HG03280 (cell line): Measurements from ENCODE around the gene DOCK1.
"Not testable (repeated sequence)": the region's sequence is repeated elsewhere in the genome, so short reads cannot be mapped to it uniquely, and the experiment has no call there.

Experiments used
- ATAC-seq: cut with Tn5 transposase; IDR thresholded peaks from one replicate; pipeline ENCODE4 v1.9.1; 2021; ENCODE audit warnings: mild to moderate bottlenecking, moderate library complexity; ENCODE audit not compliant: unreplicated experiment

Gene DOCK1

DNA sequence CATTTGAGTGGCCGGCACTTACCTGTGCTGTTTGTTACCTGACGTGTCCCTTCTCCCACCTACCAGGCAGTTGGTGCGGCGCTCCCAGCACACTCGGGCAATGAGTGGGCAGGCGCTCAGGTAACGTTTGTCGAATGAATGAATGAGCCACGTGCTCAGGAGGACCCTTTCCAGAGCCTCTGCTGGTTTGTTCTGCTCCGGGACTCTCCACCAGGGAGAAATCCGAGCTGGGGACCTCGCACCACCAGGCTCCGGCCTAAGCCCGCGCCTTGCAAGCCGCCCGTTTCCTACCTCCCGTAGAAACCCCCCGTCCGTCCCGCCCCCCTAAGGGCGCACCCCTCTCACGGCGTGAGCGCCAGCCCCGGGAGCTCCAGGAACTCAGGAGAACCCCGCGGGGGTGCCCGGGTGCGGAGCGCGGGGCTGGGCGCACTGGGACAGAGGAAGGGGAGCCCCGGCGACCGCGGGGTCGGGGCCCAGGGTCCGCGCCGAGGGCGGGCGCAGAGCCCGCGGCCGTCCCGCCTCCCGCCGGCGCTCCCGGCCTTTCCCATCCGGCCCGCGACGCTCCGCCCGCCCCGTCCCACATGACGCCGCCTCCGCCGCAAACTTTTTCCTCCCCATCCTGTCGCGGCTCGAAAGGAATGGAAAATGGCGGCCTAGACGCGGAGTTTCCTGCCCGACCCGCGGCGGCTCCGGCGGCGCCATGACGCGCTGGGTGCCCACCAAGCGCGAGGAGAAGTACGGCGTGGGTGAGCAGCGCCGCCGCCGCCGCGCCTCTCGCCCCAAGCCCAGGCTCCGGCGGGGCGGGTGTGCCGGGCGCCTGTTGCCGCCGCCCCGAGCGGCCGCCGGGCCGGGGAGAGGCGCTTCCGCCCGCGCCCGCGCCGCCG, at the start of gene DOCK1:
Gene DOCK1 (plus strand): TSS at position 611 of the 884 bp plus-strand sequence. CDS start 90 bp downstream, at position 701.
- no peak for ATAC-seq

DNA sequence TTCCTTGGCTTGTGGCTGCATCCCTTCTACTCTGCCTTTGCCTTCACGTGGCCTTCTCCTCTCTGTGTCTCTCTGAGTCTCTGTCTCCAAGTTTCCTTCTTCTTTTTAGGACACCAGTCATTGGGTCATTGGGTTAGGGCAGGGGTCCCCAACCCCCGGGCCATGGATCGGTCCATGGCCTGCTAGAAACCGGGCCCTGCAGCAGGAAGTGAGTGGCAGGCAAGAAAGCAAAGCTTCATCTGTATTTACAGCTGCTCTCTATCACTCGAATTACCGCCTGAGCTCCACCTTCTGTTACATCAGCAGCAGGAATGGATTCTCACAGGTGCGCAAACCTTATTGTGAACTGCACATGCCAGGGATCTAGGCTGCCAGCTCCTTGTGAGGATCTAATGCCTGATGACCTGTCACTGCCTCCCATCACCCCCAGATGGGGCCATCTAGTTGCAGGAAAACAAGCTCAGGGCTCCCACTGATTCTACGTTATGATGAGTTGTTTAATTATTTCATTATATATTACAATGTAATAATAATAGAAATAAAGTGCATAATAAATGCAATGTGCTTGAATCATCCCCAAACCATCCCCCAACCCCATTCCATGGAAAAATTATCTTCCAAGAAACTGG, 47.9 kb upstream of the DOCK1 start:
- no peak for ATAC-seq

DNA sequence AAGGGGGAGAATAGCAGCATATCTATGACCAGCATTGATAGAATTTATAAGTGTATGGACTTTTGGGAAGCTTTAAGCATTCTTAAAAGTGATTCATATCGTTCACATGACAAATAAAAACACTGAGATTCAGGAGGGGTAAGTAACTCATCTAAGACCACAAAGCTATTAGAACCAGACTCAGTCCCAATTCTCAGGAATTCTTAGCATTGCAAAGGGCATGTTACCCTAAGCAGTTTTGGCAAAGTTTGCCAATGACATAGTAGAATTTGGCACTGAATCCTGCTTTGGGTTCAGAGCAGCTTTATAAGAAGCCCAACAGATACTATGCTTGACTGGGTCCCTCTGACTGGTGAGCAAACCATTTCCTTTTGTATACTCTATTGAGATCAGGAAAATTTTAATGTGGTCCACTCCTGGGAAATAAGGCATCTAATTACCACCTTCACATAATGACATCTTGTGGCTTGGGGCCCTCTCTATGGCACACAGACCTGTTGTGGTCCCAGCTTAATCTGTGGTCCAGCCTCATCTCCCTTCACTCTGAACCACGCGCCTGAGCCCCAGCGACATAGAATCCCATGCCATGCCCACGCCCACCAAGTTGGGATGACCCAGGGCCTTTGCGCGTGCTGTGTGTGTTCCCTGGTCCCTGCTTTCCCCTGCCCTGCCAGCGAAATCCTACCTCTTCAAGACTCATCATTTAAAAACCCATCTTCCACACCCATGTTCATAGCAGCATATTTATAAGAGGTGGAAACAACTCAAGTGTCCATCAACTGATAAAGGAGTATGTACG, 37.5 kb upstream of the DOCK1 start:
- ATAC-seq: no peak

DNA sequence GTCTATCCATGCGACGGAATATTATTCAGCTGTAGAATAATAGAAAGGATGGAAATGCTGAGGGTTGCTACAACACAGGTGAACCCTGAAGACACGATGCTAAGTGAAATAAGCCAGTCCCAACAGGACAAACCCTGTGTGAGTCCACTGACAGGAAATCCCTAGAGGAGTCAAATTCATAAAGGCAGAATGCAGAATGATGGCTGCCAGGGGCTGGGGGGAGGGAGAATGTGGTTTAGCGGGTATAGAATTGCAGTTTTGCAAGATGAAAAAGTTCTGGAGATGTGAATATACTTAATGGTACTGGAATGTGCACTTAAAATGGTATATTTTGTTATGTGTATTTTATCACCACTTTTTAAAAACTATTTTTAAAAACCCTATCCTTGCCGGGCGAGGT, 36.9 kb upstream of the DOCK1 start:
- ATAC-seq: no peak

GRCh38 chr10:126872135-126872534, 33.1 kb upstream of the DOCK1 start:
- ATAC-seq: no peak

GRCh38 chr10:126872768-126873167, 32.5 kb upstream of the DOCK1 start:
- no peak for ATAC-seq

- ATAC-seq: no peak
Measured at GRCh38 chr10:126876456-126876855, 28.8 kb upstream of the DOCK1 start.

DNA sequence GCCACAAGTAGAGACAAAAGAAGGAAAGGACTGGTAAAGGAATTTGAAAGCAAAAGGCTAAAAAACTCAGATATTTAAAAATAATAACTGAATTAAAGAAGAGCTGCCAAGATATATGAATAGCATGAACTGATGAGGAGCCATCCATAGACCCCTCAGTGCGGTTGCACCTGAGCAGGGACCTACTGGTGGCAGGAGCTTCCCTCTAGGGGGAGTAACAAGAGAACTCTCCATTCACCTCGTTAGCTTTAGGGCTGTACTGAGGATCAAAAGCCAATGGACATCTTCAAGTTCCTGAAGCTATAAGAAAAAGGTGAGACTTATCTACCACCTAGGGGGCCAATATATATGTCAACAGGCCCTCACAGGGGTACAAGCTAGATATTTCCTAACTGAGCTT, 27.8 kb upstream of the DOCK1 start:
- no peak for ATAC-seq

- no peak for ATAC-seq
Measured at GRCh38 chr10:126878594-126878993, 26.6 kb upstream of the DOCK1 start.

- ATAC-seq: no peak
Measured at GRCh38 chr10:126880926-126881325, 24.3 kb upstream of the DOCK1 start.

DNA sequence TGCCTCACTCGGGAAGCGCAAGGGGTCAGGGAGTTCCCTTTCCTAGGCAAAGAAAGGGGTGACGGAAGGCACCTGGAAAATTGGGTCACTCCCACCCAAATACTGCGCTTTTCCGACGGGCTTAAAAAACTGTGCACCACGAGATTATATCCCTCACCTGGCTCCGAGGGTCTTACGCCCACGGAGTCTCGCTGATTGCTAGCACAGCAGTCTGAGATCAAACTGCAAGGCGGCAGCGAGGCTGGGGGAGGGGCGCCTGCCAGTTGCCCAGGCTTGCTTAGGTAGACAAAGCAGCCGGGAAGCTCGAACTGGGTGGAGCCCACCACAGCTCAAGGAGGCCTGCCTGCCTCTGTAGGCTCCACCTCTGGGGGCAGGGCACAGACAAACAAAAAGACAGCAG, 23.2 kb upstream of the DOCK1 start:
- not testable (repeated sequence) for ATAC-seq

- not testable (repeated sequence) for ATAC-seq
Measured at GRCh38 chr10:126888436-126888835, 16.8 kb upstream of the DOCK1 start.

GRCh38 chr10:126889421-126889820, 15.8 kb upstream of the DOCK1 start:
- no peak for ATAC-seq

DNA sequence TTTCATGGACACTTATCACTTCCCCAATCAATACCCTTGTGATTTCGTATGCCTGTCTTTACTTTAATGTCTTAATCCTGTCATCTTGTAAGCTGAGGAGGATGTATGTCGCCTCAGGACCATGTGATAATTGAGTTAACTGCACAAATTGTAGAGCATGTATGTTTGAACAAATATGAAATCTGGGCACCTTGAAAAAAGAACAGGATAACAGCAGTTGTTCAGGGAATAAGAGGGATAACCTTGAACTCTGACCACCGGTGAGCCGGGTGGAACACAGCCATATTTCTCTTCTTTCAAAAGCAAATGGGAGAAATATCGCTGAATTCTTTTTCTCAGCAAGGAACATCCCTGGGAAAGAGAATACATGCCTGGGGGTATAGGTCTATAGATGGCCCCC, 14.4 kb upstream of the DOCK1 start:
- not testable (repeated sequence) for ATAC-seq

GRCh38 chr10:126892226-126893175, 12.7 kb upstream of the DOCK1 start:
- ATAC-seq: no peak

- no peak for ATAC-seq
Measured at GRCh38 chr10:126893206-126893605, 12.0 kb upstream of the DOCK1 start.

DNA sequence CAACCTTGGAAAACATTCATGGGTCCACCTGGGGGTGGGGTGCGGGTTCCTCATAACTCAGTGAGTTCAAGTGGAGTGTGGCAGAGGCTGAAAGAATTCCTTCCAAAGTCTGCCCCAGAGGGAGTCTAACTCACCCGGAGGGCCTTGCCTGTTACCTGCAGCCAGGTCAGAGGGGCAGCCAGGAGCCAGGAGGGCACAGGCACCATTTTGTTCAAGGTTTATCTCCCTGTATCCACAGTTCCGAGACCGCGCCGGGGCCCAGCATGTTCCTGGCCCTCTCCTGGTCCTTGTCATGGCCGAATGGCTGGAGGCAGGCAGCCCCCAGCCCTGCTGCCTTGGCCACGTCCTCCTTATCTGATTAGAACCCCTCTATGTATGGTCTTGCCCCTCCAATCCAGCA, 11.4 kb upstream of the DOCK1 start:
- ATAC-seq: no peak

DNA sequence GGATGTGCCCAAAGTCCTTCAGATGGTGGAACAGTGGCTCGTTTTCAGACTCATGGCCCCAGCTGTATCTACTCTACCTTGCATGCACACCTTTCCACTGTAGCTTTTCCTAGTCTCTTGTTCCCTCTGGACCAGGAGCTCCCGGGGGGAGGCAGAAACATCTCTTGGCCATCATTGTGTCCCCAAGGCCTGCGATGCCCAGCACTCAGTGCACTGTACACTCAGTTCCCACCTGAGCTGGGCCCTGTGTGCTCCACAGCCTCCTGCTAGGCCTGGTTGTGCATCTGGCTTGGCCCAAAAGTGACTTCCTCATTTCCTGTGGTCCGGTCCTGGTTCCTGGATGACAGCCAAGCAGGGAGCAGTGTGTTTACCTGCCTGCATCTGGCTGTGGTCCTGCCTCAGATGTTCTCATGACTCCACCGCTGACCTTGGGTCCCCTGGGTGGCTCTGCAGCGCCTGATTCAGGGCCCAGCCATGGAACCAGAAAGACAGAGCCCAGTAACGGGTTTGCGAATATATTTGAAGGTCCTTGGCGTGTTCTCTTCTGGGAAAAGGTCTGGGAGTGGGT, 9.9 kb upstream of the DOCK1 start:
- ATAC-seq: no peak

DNA sequence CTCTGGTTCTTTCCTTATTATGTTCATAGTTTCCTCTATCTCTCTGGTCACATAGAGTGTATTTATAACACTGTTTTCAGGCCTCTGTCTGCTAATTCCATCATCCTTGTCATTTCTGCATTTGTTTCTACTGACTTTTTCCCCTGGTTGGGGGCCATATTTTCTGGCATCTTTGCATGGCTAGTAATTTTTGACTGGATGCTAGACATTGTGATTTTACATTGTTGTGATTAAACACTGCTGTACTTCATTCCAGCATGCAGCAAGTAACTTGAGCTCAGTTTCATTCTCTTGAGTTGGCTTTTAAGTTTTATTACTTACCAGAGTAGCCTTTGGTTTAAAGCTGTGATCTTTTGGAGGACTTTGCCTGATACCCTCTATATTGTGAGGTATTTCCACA, 6.8 kb upstream of the DOCK1 start:
- no peak for ATAC-seq

GRCh38 chr10:126899529-126899928, 5.7 kb upstream of the DOCK1 start:
- not testable (repeated sequence) for ATAC-seq
